Posterior cingulate gyrus (tissue), 11 donors: ENCODE results near the gene GPR32.

Experiments
- DNase-seq, 10 donors: peaks; one replicate each; pipeline versions ENCODE4 v3.0.0 to v3.0.0-alpha.2; 2020 to 2021; ENCODE audit warnings: mixed read lengths in 3 of 10
- intact Hi-C: fragments of 100-400 bp; cut with DNase I; formaldehyde crosslinking; loops from one replicate; pipeline ENCODE4 v1.15.1; 2023

The GPR32 gene

GRCh38 chr19:50821248-50821612, 51.0 kb downstream of the GPR32 start:
- intact Hi-C loops: no loop called here
- no peak for DNase-seq
